HG02840 (cell line): Measurements from ENCODE around the gene ART4.

Experiments
- ATAC-seq: cut with Tn5 transposase; IDR thresholded peaks from one replicate; pipeline ENCODE4 v1.9.1; 2021; ENCODE audit warnings: mild to moderate bottlenecking, moderate library complexity, moderate number of reproducible peaks; ENCODE audit not compliant: unreplicated experiment, low FRiP score

ART4 gene

GRCh38 chr12:14814014-14814413, 29.3 kb downstream of the ART4 start, which contains the start of gene SMCO3:
TSS of gene SMCO3 (minus strand) at chr12:14814182. CDS start at chr12:14806680, 7,502 bp downstream.
- ATAC-seq: no peak

DNA sequence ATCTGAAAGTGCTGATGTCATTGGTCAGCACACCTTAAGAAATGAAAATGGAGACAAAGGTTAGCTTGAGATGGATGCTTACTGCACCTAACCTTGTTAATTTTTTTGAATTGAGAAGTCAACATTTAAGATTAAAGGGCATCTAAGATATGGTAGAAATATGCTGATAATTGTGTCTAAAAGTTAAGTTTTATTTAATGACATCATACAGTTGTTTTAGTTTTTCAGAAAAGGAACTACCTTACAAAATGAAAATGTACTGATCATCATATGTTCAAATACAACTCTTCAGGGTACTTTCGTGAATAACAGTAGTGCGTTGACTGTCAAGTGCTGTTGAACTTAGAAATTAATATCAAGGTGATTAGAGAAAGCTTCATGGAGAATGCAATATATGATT, 31.8 kb downstream of the ART4 start:
- no peak for ATAC-seq

DNA sequence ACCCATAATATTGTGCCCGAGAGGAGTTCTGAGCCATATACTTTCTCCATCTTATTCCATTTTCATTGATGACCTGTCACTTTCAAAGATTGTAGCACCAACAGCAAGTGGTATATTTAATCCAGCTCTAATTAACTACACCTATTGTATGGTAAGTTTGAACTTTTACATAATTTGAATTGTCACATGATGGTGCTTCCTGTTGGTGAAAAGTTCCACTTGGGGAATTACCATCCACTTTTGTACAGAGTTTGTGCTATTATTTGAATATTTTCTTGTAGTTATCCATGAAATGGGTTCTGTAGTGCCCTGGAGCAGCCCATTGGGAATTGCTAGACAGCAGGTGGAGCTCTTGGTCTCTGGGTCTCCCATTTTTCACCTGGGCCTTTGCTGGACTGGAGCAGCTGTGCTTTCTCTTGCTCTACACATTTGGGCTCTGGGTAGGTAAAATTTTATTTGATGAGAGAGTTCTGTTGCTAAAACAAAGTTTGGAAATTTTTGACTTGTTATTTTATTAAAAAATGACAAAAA, 32.3 kb downstream of the ART4 start:
- ATAC-seq: no peak

GRCh38 chr12:14810167-14810952, 33.0 kb downstream of the ART4 start:
- no peak for ATAC-seq

- peak; percentile 19 for ATAC-seq
Observed at GRCh38 chr12:14803830-14804160, 39.5 kb downstream of the ART4 start.

DNA sequence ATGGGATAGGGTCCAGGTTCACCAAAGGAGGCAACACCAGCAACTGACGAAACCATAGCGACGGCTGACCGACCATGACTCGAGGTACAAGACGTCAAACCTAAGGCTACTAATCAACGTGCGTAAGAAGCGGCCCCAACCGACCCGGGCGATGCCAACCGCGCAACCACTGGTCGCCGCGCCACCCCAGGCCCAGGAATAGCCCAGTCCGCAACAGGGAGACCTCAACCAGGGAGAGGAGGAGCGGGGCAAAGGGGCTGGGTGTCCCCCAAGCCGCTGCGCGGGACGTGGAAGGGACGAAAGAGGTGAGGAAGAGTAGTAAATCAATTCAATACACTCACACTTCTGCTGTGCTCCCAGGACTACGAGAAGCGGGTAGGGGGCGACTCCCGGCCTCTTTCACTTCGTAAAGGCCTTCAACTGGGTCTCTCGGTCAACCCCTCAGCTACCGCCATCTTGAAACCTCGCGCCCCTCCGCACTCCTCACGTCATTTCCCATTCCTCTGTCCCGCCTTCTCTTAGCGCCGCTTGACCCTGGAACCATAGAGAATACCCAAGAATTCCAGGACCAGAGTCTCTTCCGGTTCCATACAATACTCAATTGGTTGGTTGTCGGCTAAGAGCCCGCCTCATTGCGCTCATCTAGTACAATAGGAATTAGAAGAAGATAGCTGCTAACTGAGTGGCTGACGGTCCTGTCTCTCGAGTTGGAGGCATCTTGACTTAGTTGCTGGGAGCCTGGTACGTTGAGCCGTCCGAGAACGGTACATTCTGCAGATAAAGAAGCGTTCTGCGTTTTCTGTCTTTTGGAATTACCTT, 40.1 kb downstream of the ART4 start, which contains the start of the genes C12orf60 and WBP11:
Gene C12orf60, plus strand, starts transcription at position 660 of the 819 bp plus-strand sequence. CDS start 19,266 bp downstream, outside the sequence.
Gene WBP11, minus strand, starts transcription at position 468 of the 819 bp plus-strand sequence. CDS start 2,095 bp downstream, outside the sequence.
- ATAC-seq: peak; percentile 100

DNA sequence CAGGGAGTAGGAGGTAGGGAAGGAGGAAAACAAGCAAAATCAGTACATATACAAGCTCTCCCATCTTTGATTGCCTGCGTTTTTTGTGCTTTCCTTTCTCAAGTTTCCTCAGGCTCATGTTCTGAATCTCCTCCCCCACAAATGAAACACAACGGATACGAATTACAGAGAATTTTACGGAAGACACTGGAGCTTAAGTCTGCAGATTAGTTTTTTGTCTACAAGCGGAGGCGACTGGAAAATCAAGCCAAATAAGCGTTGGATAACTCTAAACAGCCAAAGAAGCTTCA, 40.7 kb downstream of the ART4 start:
- no peak for ATAC-seq

DNA sequence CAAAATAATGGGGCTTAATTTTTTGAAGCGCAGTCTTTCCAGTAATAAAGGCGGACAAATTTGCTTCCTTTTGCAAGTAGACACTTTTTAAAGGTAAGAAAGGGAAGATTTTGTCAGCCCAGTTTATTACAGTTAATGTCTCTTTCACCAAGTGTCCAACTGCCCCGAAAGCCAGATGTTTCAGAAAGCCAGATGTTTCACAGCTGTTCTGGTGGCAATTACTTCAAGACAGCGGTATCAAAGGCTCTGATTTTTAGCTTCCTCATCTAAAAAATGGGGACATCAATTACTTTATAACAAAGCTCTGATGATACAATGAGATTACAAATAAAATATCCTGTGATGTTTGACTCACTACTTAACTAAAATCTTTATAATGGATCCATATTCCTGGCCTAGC, 41.1 kb downstream of the ART4 start:
- ATAC-seq: no peak

GRCh38 chr12:14795028-14795448, 48.3 kb downstream of the ART4 start:
- no peak for ATAC-seq

- ATAC-seq: no peak
Observed at GRCh38 chr12:14785568-14785967, 57.8 kb downstream of the ART4 start.

DNA sequence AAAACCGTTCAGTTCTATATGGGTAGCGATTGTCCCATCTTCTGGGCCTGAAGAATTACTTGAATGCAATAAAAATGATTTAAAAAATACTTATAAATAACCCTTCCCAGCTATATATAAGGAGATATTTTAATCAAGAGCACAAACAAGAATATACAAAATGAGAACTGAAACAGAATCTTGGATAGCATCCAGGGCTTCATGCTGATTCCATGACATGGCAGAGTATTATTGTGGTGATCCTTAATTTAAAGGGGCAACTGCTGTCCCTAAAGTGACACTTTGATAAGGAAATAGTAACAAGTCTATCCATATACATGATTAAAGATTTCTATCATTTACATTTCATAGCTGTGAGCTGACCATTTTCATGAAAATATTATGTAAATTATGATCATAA, 58.9 kb downstream of the ART4 start:
- ATAC-seq: no peak

GRCh38 chr12:14782756-14783155, 60.6 kb downstream of the ART4 start:
- ATAC-seq: no peak

DNA sequence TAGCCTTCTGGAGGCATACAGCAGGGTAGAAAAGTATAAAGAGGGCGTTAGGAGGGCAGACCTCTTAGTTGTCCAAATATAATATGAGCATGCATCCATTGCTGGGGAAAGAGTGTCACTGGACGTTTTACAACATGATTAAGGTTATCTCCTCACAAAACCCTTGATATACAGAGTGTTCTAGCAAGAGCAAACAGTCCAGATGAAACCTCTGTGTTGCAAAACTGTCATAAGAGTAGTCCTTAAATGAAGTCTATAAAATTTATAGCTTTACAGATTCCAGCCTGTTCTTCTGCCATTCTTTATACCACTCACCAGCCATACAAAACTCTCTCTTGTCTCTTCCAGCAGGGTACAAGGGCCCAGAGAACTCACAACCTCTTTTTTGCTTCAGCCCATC, 61.8 kb downstream of the ART4 start:
- no peak for ATAC-seq

DNA sequence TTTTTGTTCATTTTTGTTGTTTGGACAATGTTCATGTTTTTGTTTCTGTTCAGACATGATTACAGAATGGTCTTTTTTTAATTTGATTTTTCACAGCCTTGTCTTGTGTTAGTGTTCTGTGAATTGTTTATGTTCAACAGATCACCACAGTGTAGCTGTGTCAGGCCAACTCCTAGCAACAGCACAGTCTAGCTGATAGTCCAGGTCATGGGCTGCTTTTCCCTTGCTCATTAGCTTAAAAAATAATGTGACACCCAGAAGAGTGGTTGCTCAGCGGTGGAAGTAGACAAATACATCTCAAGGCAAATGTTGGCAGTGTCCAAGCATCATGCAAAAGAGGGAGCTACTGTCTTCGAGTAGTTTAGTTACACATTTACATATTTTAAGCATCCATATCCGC, 62.5 kb downstream of the ART4 start:
- no peak for ATAC-seq

- no peak for ATAC-seq
Observed at GRCh38 chr12:14779834-14780233, 63.5 kb downstream of the ART4 start.

- ATAC-seq: no peak
Observed at GRCh38 chr12:14777271-14777670, 66.1 kb downstream of the ART4 start.

- no peak for ATAC-seq
Observed at GRCh38 chr12:14776236-14776961, 66.9 kb downstream of the ART4 start.

DNA sequence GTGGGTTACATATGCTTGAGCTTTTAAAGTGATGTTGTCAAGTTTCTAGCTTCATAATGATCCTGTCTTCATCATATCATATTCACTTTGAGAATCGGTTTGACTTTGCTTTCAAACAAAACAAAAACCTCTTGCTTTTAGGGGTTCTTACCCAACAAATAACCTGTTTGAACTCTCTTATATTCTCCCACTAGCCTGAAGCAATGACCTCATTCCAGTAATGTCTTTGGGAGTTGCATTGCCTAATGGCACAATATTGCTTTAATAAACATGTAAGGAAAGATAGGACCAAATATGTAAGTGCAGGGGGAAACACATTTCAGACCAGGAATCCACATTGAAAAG, 67.7 kb downstream of the ART4 start:
- ATAC-seq: no peak
